ENCODE measurements around the gene RFWD3.
A peak's percentile ranks its signal among the peaks of the same experiment; 100 is the strongest.
"Not testable (repeated sequence)": the region's sequence is repeated elsewhere in the genome, so short reads cannot be mapped to it uniquely, and the experiment has no call there.

The RFWD3 gene

DNA sequence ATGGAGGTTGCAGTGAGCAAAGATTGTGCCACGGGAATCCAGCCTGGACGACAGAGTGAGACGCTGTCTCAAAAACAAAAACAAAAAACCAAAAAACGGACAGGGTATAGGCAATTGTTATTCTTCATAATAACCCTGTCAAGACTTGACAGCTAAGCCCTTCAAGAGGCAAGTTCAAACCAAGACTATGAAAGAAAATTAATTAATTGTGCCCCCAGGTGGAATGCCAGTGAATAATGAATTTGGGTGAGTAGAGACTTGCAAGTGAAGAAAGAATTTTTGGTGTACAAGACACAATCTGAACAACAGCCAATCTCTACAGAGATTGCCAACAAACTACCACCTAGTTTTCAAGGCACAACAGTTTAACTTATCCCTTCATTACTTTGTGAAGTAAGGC, 6.3 kb downstream of the RFWD3 start:
- no peak for DNase-seq

DNA sequence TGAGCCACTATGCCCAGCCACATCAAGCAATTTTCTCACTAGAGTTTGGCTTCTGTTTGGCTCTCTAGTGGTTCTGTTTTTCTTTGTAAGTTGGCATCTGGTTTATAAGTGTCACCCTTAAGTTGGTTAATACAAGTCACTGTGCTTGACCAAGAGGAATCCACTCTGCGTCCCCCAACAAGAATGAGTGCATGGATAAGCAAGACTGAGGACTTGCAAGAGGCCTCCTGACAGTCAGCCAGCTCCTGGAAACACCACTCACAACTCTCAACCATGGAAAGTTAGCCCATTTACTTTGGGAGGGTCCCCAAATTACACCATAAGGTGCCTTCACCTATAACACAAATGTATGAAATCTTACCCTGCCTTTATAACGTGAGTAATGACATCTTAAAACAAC, 7.6 kb downstream of the RFWD3 start:
- no peak for DNase-seq

DNA sequence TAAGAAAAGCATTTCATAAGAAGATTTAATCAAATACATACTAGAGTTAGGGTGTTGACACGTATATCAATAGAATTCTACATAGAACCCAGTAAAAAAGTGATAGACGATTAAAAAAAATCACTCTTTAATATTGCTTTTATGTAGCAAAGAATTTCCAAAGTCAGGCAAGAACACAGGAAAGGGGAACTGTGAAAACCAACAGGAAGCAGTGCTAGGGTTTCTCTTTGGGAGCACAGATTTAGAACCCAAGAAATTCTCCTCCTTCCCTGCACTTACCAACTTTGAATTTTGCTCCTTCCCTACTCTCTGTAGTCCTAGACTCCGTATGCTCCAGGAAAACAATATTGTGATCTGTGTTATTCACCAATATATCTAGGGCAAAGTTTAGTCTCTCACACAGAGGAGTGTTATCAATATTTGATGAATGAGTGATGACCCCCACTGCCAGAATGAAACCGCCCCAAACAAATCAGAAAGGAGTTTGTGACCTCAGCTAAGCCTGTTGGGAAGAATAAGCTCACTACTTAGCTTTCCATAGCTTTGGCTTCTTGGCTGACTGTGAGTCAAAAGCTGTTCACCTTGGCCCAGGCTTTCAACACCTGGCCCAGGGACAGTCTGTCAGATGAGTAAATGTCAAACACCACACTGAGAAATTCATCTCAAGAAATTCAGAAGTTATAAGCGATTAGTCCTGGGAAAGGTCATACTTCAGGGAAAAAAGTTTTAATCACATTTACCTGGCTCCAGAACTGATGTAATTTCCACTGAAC, 8.6 kb downstream of the RFWD3 start:
- DNase-seq, result no peak

DNA sequence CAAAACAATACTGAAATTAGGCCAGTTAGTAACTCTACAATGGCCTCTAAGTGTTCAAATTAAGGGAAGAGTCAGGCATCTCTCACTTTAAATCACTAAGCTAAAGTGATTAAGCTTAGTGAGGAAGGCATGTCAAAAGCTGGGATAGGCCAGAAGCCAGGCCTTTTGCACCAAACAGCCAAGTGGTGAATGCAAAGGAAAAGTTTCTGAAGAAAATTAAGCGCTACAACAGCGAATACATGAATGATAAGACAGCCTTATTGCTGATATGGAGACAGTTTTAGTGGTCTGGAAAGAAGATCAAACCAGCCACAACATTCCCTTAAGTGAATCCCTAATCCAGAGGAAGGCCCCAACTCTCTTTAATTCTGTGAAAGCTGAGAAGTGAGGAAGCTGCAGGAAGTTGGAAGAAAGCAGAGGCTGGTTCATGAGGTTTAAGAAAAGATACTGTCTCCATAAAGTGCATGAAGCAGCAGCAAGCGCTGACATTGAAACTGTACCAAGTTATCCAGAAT, 12.1 kb downstream of the RFWD3 start:
- no peak for DNase-seq

DNA sequence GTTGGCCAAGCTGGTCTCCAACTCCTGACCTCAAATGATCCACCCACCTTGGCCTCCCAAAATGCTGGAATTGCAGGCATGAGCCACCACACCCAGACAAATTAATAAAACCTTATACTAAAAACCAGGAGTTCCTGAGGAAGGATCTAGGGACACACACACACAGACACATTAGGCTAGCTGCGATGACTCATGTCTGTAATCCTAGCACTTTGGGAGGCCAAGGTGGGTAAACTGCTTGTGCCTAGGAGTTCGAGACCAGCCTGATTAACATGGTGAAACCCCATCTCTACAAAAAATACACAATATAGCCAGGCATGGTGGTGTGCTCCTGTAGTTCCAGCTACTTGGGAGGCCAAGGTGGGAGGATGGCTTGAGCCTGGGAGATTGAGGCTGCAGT, 13.8 kb downstream of the RFWD3 start:
- DNase-seq, result not testable (repeated sequence)

DNA sequence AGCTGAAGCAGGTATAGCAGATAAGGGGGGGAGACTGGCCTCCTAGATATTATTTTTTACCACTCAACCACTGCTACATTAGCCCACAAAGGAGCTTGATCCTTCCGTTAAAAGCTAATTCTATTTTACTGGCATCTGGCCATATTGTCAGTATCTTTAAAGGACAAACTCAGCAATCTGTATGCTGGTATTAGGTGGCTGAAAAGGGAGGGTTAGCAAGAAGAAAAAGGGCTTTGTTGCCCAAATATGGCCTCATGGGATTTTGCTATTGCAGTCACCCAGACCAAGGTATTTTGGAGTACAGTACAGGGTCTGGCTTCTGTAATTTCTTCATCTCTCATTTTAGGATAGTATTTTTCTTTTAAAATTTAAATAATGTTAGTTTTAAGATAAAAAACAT, 14.4 kb downstream of the RFWD3 start:
- no peak for DNase-seq

DNA sequence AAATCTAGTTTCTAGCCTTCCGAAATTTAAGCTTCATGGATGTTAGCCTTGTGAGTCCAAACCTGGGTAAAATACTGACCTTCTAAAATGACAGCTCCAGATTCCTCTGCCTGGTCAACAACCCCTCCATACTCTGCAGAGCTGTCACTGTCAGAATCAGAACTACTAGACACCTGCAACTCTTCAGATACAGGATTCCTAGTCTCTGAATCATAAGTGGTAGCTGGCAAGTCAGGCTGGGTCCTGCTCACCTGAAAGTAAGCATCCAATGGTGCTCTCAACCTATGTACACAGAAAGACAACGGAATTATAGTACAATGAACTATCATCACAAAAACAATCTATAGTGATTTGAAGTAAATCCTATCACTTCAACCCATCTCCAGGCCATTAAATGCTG, 14.8 kb downstream of the RFWD3 start:
- DNase-seq, result no peak

DNA sequence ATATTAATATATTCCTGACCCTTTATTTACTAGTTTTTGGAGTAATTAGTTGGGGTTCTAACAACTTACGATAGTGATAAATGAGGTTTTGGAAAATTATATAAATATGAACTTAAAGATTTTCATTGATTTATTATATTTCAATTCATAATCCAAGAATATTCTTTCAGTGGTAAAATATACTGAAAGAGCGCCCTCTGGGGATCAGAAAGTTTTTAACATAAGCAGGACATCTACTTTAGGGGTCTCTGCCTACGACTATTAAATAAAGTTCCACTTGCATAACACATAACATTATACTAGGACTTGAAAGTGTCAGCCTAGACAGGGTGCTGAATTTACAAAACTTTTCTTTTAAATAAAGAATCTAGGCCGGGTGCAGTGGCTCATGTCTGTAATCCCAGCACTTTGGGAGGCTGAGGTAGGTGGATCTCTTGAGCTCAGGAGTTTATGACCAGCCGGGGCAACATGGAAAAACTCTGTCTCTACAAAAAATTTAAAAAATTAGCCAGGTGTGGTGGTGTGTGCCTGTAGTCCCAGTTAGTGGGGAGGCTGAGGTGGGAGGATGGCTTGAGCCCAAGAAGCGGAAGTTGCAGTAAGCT, 15.6 kb downstream of the RFWD3 start:
- DNase-seq, result no peak

DNA sequence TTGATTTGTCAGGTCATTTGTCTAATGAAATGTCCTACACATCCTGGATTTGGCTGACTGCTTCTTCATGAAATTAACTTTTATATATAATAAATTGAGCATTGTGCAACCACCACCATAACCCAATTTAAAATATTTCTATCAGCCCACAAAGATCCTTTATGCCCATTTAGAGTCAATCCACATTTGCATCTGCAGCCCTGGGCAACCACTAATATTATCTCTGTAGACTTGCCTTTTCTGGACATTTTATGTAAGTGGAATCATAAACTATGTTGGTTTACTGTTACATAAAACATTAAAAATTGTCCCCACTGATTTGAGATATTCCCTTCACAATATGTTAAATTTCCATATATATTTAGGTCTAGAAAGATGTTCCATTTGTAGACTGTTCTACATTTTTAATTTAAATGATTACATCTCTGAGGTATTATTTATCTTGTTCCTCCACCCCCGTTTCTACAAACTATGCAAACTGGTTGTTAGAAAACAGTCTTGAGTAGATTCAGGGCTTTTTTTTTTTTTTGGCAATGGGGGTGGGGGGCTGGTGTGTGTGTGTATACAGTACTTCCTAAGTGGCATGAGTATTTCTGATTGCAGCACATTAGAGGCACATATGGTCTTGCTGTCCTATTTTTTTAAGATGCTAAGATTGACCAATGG, 16.7 kb downstream of the RFWD3 start:
- DNase-seq, result no peak

DNA sequence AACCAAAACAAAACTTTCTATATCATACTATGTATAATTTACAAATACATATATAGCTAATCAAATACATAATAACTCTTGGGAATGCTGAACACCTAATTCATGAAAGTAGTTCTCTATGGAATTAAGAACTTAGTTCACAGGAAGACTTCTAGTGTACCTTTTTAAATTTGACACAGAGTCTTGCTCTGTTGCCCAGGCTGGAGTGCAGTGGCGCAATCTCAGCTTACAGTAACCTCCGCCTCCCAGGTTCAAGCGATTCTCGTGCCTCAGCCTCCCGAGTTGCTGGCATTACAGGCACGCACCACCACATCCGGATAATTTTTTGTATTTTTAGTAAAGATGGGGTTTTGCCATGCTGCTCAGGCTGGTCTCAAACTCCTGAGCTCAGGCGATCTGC, 24.7 kb downstream of the RFWD3 start:
- no peak for DNase-seq

DNA sequence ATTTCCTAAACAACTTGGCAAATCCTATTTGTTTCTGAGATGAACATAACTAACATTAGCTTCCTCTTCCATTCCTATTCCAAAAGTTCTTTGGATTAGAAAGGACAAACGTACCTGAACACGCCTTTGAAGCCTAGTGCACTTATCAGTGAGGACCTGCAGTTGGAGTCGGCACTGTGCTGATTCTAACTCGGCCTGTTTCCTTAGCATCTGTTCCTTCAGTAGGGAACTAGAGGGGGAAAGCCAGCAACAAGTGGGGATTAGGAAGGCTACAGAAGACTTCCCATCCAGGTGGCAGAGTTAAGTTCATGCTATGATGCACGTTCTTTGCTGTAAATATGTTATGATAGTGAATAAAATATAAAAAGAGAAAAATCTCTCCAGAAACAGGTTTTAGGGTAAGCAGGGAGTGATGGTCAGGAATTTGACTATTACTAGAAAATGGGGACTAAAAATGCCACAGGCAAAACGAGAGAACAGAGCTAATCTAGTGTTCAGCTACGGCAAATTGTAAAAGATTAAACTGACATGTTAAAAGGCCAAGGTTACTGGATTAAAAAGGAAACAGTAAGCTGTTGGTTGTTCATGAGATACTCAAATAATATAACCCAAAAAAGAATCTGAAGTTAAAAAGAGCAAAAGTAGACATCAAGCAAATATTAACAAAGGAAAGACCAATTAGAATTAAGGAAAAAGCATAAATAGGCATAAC, 28.8 kb downstream of the RFWD3 start:
- DNase-seq, result no peak

DNA sequence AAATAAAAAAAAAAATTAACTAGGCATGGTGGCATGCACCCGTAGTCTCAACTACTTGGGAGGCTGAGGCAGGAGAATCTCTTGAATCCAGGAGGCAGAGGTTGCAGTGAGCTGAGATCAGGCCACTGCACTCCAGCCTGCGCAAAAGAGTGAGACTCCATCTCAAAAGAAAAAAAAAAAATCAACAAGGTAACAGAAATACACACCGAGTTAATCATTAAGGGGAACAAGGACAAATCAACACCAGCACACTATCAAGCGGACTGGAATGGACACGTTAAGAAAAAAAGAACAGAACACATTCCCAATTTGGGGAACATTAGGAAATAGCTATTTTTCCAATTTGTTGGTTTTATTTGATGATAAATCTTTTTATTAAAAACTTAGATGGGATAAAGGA, 31.4 kb downstream of the RFWD3 start:
- no peak for DNase-seq

DNA sequence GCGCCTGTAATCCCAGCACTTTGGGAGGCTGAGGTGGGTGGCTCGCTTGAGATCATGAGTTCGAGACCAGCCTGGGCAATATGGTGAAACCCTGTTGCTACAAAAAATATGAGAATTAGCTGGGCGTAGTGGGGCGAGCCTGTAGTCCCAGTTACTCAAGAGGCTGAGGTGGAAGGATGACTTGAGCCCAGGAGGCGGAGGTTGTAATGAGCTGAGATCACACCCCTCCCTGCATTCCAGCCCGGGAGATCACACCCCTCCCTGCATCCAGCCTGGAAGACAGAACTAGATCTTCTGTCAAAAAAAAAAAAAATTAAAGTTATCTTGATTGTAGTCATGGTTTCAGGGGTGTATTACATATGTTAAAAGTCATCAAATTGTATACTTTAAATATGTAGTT, 33.0 kb downstream of the RFWD3 start:
- DNase-seq, result no peak

DNA sequence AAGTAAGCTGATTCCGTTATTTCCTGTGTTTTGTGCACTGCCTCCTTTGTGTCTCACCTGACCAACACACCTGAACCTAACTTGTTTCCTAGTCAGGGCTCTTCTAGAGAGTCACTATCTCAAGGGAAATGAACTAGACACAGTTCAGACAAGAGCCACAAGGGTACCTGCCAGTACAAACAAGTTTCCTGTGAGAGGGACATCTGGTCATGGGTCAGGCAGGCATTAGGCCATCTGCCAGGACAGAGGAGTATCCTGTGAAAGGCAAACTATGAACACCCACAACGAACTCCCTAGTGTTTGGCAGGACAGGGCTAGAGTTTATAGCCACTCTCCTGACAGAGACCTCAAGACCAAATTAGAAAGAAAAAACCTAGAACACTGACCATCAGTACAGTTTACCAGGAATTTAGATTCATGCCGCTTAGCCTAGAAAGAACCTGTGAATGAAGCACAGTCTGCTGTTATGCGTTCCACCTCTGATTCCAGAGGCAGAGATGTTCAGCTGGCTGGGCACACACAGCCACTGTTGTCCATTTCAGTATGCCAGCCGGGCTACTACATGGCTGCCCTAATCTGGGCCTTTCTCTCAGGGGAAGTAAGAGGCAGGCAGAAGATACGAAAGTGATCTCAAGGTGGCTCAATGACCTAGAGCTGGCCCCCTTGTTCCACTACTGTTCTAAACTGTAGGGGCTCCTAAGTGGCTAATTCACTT, 39.0 kb downstream of the RFWD3 start:
- no peak for DNase-seq

DNA sequence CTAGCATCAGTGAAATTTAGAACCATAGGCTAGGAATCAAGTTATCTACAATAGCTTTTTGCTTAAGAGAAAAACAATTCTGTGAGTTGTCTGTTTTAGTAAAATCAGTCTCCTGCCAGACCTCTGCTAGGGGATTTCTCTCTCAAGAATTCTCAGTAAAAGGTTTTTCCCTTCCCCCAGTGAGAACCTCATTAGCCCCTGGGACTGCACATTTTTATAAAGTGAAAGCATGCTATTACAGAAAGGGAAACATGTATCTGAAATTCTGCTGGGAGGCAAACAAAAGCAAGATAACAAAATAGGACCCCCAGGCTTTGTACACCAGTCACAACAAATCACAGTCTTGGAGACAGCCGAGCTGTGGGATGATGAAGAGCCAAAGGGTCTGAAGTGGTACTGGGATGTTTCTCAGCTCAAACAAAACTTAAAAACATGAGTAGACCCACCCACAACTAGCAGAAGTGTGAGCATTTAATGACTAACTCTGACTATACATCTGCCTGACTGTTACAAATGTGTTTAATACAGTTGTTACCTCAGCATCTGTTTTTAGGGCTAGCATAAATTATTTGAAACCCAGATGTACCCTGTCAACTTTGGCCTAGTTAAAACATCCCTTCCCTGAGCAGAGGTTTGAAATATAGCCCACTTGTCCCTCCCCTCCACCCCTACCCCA, 39.8 kb downstream of the RFWD3 start:
- peak; percentile 34 for DNase-seq

DNA sequence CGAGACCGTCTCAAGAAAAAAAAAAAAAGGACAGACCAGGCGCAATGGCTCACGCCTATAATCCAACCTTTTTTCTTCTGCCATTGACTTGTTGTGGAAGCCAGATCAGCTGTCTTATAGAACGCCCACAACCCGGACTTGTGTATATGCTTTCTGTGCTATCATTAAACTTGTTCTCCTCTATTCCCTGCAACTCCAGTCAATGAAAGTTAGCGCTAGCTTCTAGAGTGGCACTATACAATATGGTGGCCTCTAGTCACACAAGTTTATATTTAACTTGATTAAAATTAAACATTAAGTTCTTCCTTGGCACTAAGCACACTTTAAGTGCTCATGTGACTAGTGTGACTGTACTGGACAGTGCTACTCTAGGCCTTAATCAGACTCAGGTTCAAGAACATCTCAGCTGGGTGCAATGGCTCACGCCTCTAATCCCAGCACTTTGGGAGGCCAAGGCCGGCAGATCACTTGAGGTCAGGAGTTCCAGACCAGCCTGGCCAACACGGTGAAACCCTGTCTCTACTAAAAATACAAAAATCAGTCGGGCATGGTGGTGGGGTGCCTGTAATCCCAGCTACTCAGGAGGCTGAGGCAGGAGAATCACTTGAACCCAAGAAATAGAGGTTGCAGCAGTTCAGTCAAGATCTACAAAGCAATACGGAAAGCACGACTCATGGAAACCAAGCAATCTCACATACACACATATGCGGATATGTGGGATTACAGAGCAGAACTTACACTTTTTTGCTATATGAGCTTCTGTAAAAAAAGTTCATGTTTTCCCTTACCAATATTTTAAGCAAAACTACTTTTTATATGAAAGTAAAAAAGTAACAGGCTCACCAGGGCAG, 41.0 kb downstream of the RFWD3 start:
- peak; percentile 29 for DNase-seq

DNA sequence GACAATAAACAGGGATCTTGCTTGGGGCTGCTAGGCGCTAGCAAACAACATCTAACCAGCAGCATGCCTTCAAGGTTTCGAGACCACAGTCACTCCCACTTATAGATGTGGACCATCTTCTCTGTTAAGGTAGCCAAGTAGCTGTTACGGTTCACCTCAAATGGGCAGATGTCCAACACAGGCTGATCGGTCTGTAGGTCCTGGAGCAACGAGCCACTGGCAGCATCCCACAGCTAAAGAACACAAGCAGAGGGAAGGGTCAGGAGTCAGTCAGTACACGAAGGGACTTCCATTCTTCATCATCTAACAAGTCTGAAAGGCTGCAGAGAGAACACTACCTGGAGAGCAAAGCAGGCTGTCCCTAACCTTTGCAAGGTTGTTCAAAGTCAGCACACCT, 42.8 kb downstream of the RFWD3 start:
- DNase-seq, result no peak

DNA sequence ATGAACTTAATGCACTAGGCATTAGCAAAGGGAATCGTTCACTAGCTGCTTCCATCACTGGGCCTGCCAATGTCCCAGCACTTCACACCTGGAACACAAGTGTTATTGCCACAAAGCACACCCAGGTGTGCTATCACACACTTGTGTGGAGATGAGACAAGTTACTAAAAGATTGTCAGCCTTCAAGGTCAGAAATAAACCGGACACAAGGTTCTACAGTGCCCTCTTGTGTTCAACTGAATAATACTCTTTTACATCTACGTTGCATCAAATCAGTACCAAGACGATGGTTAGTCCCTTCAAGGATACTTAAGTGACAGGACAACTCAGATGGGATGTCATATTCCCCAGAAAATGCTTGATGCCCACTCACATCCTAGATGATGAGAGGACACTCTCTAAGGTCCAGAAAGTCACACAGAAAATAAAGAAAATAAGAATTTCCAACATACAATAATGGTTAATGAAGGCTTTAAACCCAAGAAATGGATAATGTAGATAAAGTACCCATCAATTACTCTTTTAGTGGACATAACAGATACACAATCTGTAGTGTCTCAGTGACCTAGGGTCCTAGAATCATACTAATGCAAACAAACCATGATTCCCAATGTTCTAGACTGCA, 43.4 kb downstream of the RFWD3 start:
- peak; percentile 44 for DNase-seq

DNA sequence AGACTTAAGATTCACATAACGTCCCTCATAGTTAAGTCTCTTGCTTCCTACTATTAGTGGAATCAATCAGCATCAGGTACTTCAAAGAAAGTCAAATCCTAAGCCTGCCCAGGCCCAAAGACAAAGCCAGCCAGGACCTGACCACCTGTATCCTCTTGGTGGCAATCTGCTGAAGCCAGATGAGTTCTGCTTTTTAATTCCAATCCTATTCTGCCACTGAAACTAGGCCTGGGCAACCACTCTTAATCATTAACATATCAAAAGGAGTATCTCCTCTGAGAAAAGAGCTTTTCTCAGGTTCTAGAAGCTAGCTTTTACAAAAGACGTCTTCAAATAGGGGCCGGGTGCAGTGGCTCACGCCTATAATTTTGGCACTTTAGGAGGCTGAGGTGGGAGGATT, 44.7 kb downstream of the RFWD3 start:
- DNase-seq, result no peak

DNA sequence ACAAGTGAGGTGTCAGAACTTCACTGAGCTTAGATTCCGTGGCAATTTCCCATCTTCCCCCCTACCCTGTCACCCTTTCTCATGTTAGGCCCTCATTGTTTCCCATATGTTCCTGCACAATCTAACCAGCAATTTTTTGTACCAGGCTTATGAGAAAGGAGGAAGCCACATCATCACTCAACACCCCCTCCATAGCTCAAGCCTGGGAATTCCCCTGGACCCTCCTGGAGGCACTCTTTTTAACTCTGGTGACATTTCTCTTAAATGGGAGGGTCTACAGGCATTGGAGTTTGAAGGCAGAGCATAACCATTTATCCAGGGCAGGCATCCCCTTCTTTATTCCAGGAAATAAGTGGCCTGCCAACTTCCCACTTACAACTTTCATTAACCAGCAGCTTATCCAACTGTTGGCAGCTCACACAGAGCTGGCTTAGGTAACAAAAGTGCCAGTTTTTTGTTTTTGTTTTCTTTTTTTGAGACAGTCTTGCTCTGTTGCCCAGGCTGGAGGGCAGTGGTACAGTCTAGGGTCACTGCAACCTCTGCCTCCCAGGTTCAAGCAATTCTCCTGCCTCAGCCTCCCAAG, 49.4 kb downstream of the RFWD3 start:
- no peak for DNase-seq

All from activated CD4-positive, alpha-beta T cell treated with anti-CD3 and anti-CD28 coated beads, Interleukin-2, amount 50 U/mL, for 16 hours (primary cell).